ENCODE data around the gene ALG14.
"Not testable (repeated sequence)": the region's sequence is repeated elsewhere in the genome, so short reads cannot be mapped to it uniquely, and the experiment has no call there.

ALG14 gene

GRCh38 chr1:95092891-95093290, 20.1 kb upstream of the ALG14 start:
- DNase-seq (ENCODE audit: low read depth in 1 of 2, low spot score in 1 of 2); H3K4me3 ChIP-seq (replicated peaks; ENCODE audit: insufficient read depth, low read length); H3K27ac ChIP-seq (replicated peaks); H3K27me3 ChIP-seq (ENCODE audit: insufficient read depth, poor library complexity, severe bottlenecking): not testable (repeated sequence)

GRCh38 chr1:95091290-95091689, 18.5 kb upstream of the ALG14 start:
- H3K4me3 ChIP-seq (replicated peaks; ENCODE audit: insufficient read depth, low read length); DNase-seq (ENCODE audit: low read depth in 1 of 2, low spot score in 1 of 2); H3K27ac ChIP-seq (replicated peaks); H3K27me3 ChIP-seq (ENCODE audit: insufficient read depth, poor library complexity, severe bottlenecking): not testable (repeated sequence)

GRCh38 chr1:95089650-95090287, 17.0 kb upstream of the ALG14 start:
- no peak for TF ChIP-seq POLR2AphosphoS5 (IDR thresholded peaks at IDR 0.05; ENCODE audit: low read depth)
- no peak for TF ChIP-seq SPI1 (IDR thresholded peaks at IDR 0.05; ENCODE audit: borderline replicate concordance, low read depth)
- TF ChIP-seq, protein P1, sequence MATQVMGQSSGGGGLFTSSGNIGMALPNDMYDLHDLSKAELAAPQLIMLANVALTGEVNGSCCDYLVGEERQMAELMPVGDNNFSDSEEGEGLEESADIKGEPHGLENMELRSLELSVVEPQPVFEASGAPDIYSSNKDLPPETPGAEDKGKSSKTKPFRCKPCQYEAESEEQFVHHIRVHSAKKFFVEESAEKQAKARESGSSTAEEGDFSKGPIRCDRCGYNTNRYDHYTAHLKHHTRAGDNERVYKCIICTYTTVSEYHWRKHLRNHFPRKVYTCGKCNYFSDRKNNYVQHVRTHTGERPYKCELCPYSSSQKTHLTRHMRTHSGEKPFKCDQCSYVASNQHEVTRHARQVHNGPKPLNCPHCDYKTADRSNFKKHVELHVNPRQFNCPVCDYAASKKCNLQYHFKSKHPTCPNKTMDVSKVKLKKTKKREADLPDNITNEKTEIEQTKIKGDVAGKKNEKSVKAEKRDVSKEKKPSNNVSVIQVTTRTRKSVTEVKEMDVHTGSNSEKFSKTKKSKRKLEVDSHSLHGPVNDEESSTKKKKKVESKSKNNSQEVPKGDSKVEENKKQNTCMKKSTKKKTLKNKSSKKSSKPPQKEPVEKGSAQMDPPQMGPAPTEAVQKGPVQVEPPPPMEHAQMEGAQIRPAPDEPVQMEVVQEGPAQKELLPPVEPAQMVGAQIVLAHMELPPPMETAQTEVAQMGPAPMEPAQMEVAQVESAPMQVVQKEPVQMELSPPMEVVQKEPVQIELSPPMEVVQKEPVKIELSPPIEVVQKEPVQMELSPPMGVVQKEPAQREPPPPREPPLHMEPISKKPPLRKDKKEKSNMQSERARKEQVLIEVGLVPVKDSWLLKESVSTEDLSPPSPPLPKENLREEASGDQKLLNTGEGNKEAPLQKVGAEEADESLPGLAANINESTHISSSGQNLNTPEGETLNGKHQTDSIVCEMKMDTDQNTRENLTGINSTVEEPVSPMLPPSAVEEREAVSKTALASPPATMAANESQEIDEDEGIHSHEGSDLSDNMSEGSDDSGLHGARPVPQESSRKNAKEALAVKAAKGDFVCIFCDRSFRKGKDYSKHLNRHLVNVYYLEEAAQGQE (IDR thresholded peaks at IDR 0.05; ENCODE audit: insufficient replicate concordance, low read depth) = no peak
- TF ChIP-seq GABPA (IDR thresholded peaks at IDR 0.05; ENCODE audit: low read depth) = no peak
- TF ChIP-seq, protein P2, sequence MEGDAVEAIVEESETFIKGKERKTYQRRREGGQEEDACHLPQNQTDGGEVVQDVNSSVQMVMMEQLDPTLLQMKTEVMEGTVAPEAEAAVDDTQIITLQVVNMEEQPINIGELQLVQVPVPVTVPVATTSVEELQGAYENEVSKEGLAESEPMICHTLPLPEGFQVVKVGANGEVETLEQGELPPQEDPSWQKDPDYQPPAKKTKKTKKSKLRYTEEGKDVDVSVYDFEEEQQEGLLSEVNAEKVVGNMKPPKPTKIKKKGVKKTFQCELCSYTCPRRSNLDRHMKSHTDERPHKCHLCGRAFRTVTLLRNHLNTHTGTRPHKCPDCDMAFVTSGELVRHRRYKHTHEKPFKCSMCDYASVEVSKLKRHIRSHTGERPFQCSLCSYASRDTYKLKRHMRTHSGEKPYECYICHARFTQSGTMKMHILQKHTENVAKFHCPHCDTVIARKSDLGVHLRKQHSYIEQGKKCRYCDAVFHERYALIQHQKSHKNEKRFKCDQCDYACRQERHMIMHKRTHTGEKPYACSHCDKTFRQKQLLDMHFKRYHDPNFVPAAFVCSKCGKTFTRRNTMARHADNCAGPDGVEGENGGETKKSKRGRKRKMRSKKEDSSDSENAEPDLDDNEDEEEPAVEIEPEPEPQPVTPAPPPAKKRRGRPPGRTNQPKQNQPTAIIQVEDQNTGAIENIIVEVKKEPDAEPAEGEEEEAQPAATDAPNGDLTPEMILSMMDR (IDR thresholded peaks at IDR 0.05; ENCODE audit: insufficient read depth, low read length) = no peak
- Histone ChIP-seq H3K27ac (replicated peaks) (no peak overlapping the region), H3K27me3 (ENCODE audit: insufficient read depth, poor library complexity, severe bottlenecking) (no peaks in the 10 kb centered on the region), H3K4me3 (replicated peaks; ENCODE audit: insufficient read depth, low read length) (no peak overlapping the region)
- DNase-seq (ENCODE audit: low read depth in 1 of 2, low spot score in 1 of 2) = no peak

- DNase-seq (ENCODE audit: low read depth in 1 of 2, low spot score in 1 of 2) = no peak
- Histone ChIP-seq H3K27ac (replicated peaks) (no peak overlapping the region), H3K4me3 (replicated peaks; ENCODE audit: insufficient read depth, low read length) (no peak overlapping the region), H3K27me3 (ENCODE audit: insufficient read depth, poor library complexity, severe bottlenecking) (peaks cover under 1% of the 10 kb centered on the region)
- TF ChIP-seq GABPA (IDR thresholded peaks at IDR 0.05; ENCODE audit: low read depth) (no peak), SPI1 (IDR thresholded peaks at IDR 0.05; ENCODE audit: borderline replicate concordance, low read depth) (no peak), POLR2AphosphoS5 (IDR thresholded peaks at IDR 0.05; ENCODE audit: low read depth) (no peak)
- TF ChIP-seq, protein P2 (IDR thresholded peaks at IDR 0.05; ENCODE audit: insufficient read depth, low read length) = no peak
- TF ChIP-seq, protein P1 (IDR thresholded peaks at IDR 0.05; ENCODE audit: insufficient replicate concordance, low read depth) = no peak
These were observed 15.6 kb upstream of the ALG14 start for GRCh38 chr1:95088303-95088702.

GRCh38 chr1:95086949-95087533, 14.3 kb upstream of the ALG14 start:
- no peak overlapping the region for H3K27ac ChIP-seq (replicated peaks)
- H3K4me3 ChIP-seq (replicated peaks; ENCODE audit: insufficient read depth, low read length) = no peak overlapping the region
- DNase-seq (ENCODE audit: low read depth in 1 of 2, low spot score in 1 of 2) = no peak
- TF ChIP-seq, protein P2 (IDR thresholded peaks at IDR 0.05; ENCODE audit: insufficient read depth, low read length) = no peak
- no peak for TF ChIP-seq GABPA (IDR thresholded peaks at IDR 0.05; ENCODE audit: low read depth)
- peaks cover 3% of the 10 kb centered on the region for H3K27me3 ChIP-seq (ENCODE audit: insufficient read depth, poor library complexity, severe bottlenecking)
